ENCODE results near the gene PDIK1L. TPM values are rescaled to one million over a fixed set of nuclear protein-coding genes. Genes with fewer than 3 reads are reported as not detected.

The PDIK1L gene
- total and polyA plus RNA-seq, 9 of the 15 experiments (the other 6 are each of a cell fraction or from before 2014, with no cell fraction given), result 12.8 to 30.2 (median 21.5) TPM

DNA sequence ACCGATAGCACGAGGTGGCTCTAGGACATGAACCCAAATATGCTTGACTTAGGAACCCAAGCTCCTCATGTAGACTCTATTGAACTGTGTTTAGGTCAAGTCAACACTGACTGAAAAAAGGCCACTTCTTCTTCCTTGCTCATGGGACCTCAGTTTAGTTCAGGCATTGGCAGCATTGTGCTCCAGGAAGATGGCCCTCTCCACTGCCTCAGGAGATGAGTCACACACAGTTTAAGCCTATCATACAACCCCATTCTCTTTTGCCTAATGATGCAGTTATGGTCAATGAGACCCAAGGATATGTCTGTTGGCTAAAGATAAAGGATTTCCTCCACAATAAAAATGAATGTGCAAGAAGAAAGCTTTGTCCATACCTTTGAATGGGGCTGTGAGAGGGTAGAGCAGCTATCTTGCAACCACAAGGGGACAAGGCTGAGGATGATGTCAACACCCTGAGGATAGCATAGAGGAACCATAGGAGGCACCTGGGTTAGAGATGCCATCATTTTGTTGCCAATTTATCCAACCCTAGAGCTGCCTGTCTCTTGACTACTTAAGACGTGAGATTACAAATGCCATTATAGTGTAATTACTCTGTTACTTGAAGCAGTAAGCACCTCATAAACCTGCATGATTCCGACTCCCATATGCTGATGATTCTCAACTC lies 41.2 kb upstream of the PDIK1L start (continued):
- TF ChIP-seq REST (IDR thresholded peaks at IDR 0.05; ENCODE audit: borderline replicate concordance) (peak; percentile 34; the same call in 1 of the 2 replicates), REST (CRISPR knock-in tag; IDR thresholded peaks at IDR 0.05; ENCODE audit: low read depth) (no peak), ZBTB34 (CRISPR knock-in tag; IDR thresholded peaks at IDR 0.05) (no peak), ZNF41 (CRISPR knock-in tag; conservative IDR thresholded peaks at IDR 0.05) (no peak), KLF10 (CRISPR knock-in tag; IDR thresholded peaks at IDR 0.05) (no peak), ZNF324 (CRISPR knock-in tag; IDR thresholded peaks at IDR 0.05) (no peak), BHLHE40 (IDR thresholded peaks at IDR 0.05; ENCODE audit: low read length) (peak; percentile 58; the same call in 1 of the 2 replicates), RBM39 (optimal IDR thresholded peaks at IDR 0.05; ENCODE audit: low read depth, low read length) (no peak), CREB1 (IDR thresholded peaks at IDR 0.05) (peak; percentile 74; the same call in 1 of the 2 replicates), CREB1 (CRISPR knock-in tag; IDR thresholded peaks at IDR 0.05) (peak; percentile 76)
- TF ChIP-seq, protein P1, sequence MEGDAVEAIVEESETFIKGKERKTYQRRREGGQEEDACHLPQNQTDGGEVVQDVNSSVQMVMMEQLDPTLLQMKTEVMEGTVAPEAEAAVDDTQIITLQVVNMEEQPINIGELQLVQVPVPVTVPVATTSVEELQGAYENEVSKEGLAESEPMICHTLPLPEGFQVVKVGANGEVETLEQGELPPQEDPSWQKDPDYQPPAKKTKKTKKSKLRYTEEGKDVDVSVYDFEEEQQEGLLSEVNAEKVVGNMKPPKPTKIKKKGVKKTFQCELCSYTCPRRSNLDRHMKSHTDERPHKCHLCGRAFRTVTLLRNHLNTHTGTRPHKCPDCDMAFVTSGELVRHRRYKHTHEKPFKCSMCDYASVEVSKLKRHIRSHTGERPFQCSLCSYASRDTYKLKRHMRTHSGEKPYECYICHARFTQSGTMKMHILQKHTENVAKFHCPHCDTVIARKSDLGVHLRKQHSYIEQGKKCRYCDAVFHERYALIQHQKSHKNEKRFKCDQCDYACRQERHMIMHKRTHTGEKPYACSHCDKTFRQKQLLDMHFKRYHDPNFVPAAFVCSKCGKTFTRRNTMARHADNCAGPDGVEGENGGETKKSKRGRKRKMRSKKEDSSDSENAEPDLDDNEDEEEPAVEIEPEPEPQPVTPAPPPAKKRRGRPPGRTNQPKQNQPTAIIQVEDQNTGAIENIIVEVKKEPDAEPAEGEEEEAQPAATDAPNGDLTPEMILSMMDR (IDR thresholded peaks at IDR 0.05 in 2 of 3, conservative IDR thresholded peaks at IDR 0.05 in 1 of 3; ENCODE audit: insufficient read depth in 2 of 3, low read depth in 1 of 3, low read length in 3 of 3), result peak; percentile 7 to 42 (median 37); a peak in 4 of 6 replicates
- TF ChIP-seq, protein P2, sequence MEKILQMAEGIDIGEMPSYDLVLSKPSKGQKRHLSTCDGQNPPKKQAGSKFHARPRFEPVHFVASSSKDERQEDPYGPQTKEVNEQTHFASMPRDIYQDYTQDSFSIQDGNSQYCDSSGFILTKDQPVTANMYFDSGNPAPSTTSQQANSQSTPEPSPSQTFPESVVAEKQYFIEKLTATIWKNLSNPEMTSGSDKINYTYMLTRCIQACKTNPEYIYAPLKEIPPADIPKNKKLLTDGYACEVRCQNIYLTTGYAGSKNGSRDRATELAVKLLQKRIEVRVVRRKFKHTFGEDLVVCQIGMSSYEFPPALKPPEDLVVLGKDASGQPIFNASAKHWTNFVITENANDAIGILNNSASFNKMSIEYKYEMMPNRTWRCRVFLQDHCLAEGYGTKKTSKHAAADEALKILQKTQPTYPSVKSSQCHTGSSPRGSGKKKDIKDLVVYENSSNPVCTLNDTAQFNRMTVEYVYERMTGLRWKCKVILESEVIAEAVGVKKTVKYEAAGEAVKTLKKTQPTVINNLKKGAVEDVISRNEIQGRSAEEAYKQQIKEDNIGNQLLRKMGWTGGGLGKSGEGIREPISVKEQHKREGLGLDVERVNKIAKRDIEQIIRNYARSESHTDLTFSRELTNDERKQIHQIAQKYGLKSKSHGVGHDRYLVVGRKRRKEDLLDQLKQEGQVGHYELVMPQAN (IDR thresholded peaks at IDR 0.05; ENCODE audit: borderline replicate concordance), result no peak
